Measurements from ENCODE around the gene WBP1.

The WBP1 gene

GRCh38 chr2:74415762-74416395, 42.4 kb upstream of the WBP1 start:
- Histone ChIP-seq H3K36me3 (ENCODE audit: low read depth) (no peaks in the 10 kb centered on the region), H3K4me3 (ENCODE audit: severe bottlenecking) (no peak overlapping the region), H3K27me3 (ENCODE audit: insufficient read depth, poor library complexity, severe bottlenecking) (no peaks in the 10 kb centered on the region), H3K27ac (ENCODE audit: poor library complexity, severe bottlenecking) (no peak overlapping the region), H3K4me1 (ENCODE audit: insufficient read depth, poor library complexity, severe bottlenecking) (peaks cover 2% of the 10 kb centered on the region), H3K9me3 (ENCODE audit: severe bottlenecking) (no peaks in the 10 kb centered on the region)
- DNase-seq (ENCODE audit: low spot score) = no peak
- no peak for TF ChIP-seq CTCF (IDR thresholded peaks at IDR 0.05; ENCODE audit: poor library complexity, severe bottlenecking)
- ATAC-seq (ENCODE audit: low read depth) = no peak

- ATAC-seq (ENCODE audit: low read depth) = no peak
- Histone ChIP-seq H3K36me3 (ENCODE audit: low read depth) (no peaks in the 10 kb centered on the region), H3K4me1 (ENCODE audit: insufficient read depth, poor library complexity, severe bottlenecking) (peaks cover 4% of the 10 kb centered on the region), H3K9me3 (ENCODE audit: severe bottlenecking) (no peaks in the 10 kb centered on the region), H3K27ac (ENCODE audit: poor library complexity, severe bottlenecking) (no peak overlapping the region), H3K4me3 (ENCODE audit: severe bottlenecking) (no peak overlapping the region), H3K27me3 (ENCODE audit: insufficient read depth, poor library complexity, severe bottlenecking) (no peaks in the 10 kb centered on the region)
- TF ChIP-seq CTCF (IDR thresholded peaks at IDR 0.05; ENCODE audit: poor library complexity, severe bottlenecking) = no peak
- DNase-seq (ENCODE audit: low spot score) = no peak
Measured at GRCh38 chr2:74416778-74417177, 41.5 kb upstream of the WBP1 start.

- Histone ChIP-seq H3K27ac (ENCODE audit: poor library complexity, severe bottlenecking) (no peak overlapping the region), H3K4me1 (ENCODE audit: insufficient read depth, poor library complexity, severe bottlenecking) (peaks cover 4% of the 10 kb centered on the region), H3K27me3 (ENCODE audit: insufficient read depth, poor library complexity, severe bottlenecking) (no peaks in the 10 kb centered on the region), H3K9me3 (ENCODE audit: severe bottlenecking) (no peaks in the 10 kb centered on the region), H3K36me3 (ENCODE audit: low read depth) (no peaks in the 10 kb centered on the region), H3K4me3 (ENCODE audit: severe bottlenecking) (no peak overlapping the region)
- ATAC-seq (ENCODE audit: low read depth) (no peak), DNase-seq (ENCODE audit: low spot score) (no peak)
- TF ChIP-seq CTCF (IDR thresholded peaks at IDR 0.05; ENCODE audit: poor library complexity, severe bottlenecking) = no peak
Measured at GRCh38 chr2:74417197-74417596, 41.0 kb upstream of the WBP1 start.

- no peak overlapping the region for H3K27ac ChIP-seq (ENCODE audit: poor library complexity, severe bottlenecking)
- no peaks in the 10 kb centered on the region for H3K9me3 ChIP-seq (ENCODE audit: severe bottlenecking)
- TF ChIP-seq CTCF (IDR thresholded peaks at IDR 0.05; ENCODE audit: poor library complexity, severe bottlenecking) = no peak
- H3K4me3 ChIP-seq (ENCODE audit: severe bottlenecking) = no peak overlapping the region
- H3K27me3 ChIP-seq (ENCODE audit: insufficient read depth, poor library complexity, severe bottlenecking) = no peaks in the 10 kb centered on the region
- DNase-seq (ENCODE audit: low spot score) (no peak), ATAC-seq (ENCODE audit: low read depth) (no peak)
- peaks cover 4% of the 10 kb centered on the region for H3K4me1 ChIP-seq (ENCODE audit: insufficient read depth, poor library complexity, severe bottlenecking)
- no peaks in the 10 kb centered on the region for H3K36me3 ChIP-seq (ENCODE audit: low read depth)
Measured at GRCh38 chr2:74417763-74418162, 40.5 kb upstream of the WBP1 start.

- Histone ChIP-seq H3K36me3 (ENCODE audit: low read depth) (peaks cover 5% of the 10 kb centered on the region; the same call in 1 of the 2 replicates), H3K27me3 (ENCODE audit: insufficient read depth, poor library complexity, severe bottlenecking) (no peaks in the 10 kb centered on the region), H3K4me3 (ENCODE audit: severe bottlenecking) (no peak overlapping the region), H3K9me3 (ENCODE audit: severe bottlenecking) (no peaks in the 10 kb centered on the region), H3K27ac (ENCODE audit: poor library complexity, severe bottlenecking) (no peak overlapping the region), H3K4me1 (ENCODE audit: insufficient read depth, poor library complexity, severe bottlenecking) (peaks cover 4% of the 10 kb centered on the region)
- DNase-seq (ENCODE audit: low spot score) (no peak), ATAC-seq (ENCODE audit: low read depth) (no peak)
- TF ChIP-seq CTCF (IDR thresholded peaks at IDR 0.05; ENCODE audit: poor library complexity, severe bottlenecking) = no peak
Measured at GRCh38 chr2:74418312-74418711, 39.9 kb upstream of the WBP1 start.
